SK-N-SH treated with all-trans-retinoic acid at 6 μM for 48 hours (cell line): Measurements from ENCODE around the gene CHAF1A.

Source experiments
- ATAC-seq: fragments of 200-7000 bp; cut with Tn5 transposase; 3 replicates; pipeline ENCODE4 v1.9.1; 2020; ENCODE audit warnings: mild to moderate bottlenecking, moderate library complexity
- ARNTL ChIP-seq: fragments of 450-650 bp; formaldehyde crosslinking; IDR thresholded peaks from 2 replicates; pipeline ENCODE4 v1.5.0; 2020; ENCODE audit warnings: low read depth, mild to moderate bottlenecking, moderate library complexity, borderline replicate concordance
- BACH2 ChIP-seq: fragments of 250-450 bp; sonication (Bioruptor Pico); IDR thresholded peaks from 2 replicates; pipeline ENCODE4 v1.9.0; 2021; ENCODE audit warnings: mild to moderate bottlenecking, borderline replicate concordance
- CSDC2 ChIP-seq: fragments of 250-450 bp; sonication (Bioruptor Pico); IDR thresholded peaks from 2 replicates; pipeline ENCODE4 v1.5.0; 2020; ENCODE audit warnings: mild to moderate bottlenecking, moderate library complexity
- ESRRG ChIP-seq: fragments of 250-450 bp; sonication (Bioruptor Pico); IDR thresholded peaks from 2 replicates; pipeline ENCODE4 v1.6.1; 2021; ENCODE audit warnings: mild to moderate bottlenecking
- ISL1 ChIP-seq: fragments of 250-450 bp; sonication (Bioruptor Pico); IDR thresholded peaks from 2 replicates; pipeline ENCODE4 v2.1.2; 2022; ENCODE audit warnings: mild to moderate bottlenecking, moderate library complexity
- OSR1 ChIP-seq: fragments of 250-450 bp; sonication (Bioruptor Pico); IDR thresholded peaks from 2 replicates; pipeline ENCODE4 v1.8.0; 2022; ENCODE audit warnings: moderate library complexity, mild to moderate bottlenecking, inconsistent platforms
- PPARA ChIP-seq: fragments of 250-450 bp; sonication (Bioruptor Pico); IDR thresholded peaks from 2 replicates; pipeline ENCODE4 v1.5.0; 2020; ENCODE audit warnings: mild to moderate bottlenecking, borderline replicate concordance
- SNAI2 ChIP-seq: fragments of 250-450 bp; sonication (Bioruptor Pico); IDR thresholded peaks from 2 replicates; pipeline ENCODE4 v1.5.0; 2020; ENCODE audit warnings: mild to moderate bottlenecking, moderate library complexity
- TCF4 ChIP-seq: fragments of 250-450 bp; sonication (Bioruptor Pico); IDR thresholded peaks from 2 replicates; pipeline ENCODE4 v1.8.0; 2021; ENCODE audit warnings: mild to moderate bottlenecking, moderate library complexity, borderline replicate concordance
- ZC3H10 ChIP-seq: fragments of 250-450 bp; sonication (Bioruptor Pico); IDR thresholded peaks from 2 replicates; pipeline ENCODE4 v1.5.1; 2021; ENCODE audit warnings: mild to moderate bottlenecking, moderate library complexity
- ZFP3 ChIP-seq: fragments of 250-450 bp; sonication (Bioruptor Pico); IDR thresholded peaks from 2 replicates; pipeline ENCODE4 v1.5.0; 2020; ENCODE audit warnings: mild to moderate bottlenecking, moderate library complexity
- ZNF565 ChIP-seq: fragments of 450-650 bp; formaldehyde crosslinking; conservative IDR thresholded peaks from 2 replicates; pipeline ENCODE4 v1.5.0; 2020; ENCODE audit warnings: low read depth, mild to moderate bottlenecking, moderate library complexity
- ZNF70 ChIP-seq: fragments of 450-650 bp; formaldehyde crosslinking; IDR thresholded peaks from 2 replicates; pipeline ENCODE4 v1.5.0; 2020; ENCODE audit warnings: mild to moderate bottlenecking, moderate library complexity
- TF ChIP-seq, protein P1 (sequence below): fragments of 250-450 bp; sonication (Bioruptor Pico); IDR thresholded peaks from 2 replicates; pipeline ENCODE4 v1.8.0; 2021; ENCODE audit warnings: low read depth, mild to moderate bottlenecking, moderate library complexity, borderline replicate concordance
- TF ChIP-seq, protein P2 (sequence below): fragments of 250-450 bp; sonication (Bioruptor Pico); IDR thresholded peaks from 2 replicates; pipeline ENCODE4 v1.5.1; 2020; ENCODE audit warnings: low read depth, mild to moderate bottlenecking, moderate library complexity
- TF ChIP-seq, protein P3 (sequence below): fragments of 250-450 bp; sonication (Bioruptor Pico); IDR thresholded peaks from 2 replicates; pipeline ENCODE4 v1.5.1; 2021; ENCODE audit warnings: mild to moderate bottlenecking, moderate library complexity
- TF ChIP-seq, protein P4 (sequence below): fragments of 250-450 bp; sonication (Bioruptor Pico); IDR thresholded peaks from 2 replicates; pipeline ENCODE4 v1.8.0; 2020; ENCODE audit warnings: mild to moderate bottlenecking, moderate library complexity, borderline replicate concordance

The CHAF1A gene, protein sequence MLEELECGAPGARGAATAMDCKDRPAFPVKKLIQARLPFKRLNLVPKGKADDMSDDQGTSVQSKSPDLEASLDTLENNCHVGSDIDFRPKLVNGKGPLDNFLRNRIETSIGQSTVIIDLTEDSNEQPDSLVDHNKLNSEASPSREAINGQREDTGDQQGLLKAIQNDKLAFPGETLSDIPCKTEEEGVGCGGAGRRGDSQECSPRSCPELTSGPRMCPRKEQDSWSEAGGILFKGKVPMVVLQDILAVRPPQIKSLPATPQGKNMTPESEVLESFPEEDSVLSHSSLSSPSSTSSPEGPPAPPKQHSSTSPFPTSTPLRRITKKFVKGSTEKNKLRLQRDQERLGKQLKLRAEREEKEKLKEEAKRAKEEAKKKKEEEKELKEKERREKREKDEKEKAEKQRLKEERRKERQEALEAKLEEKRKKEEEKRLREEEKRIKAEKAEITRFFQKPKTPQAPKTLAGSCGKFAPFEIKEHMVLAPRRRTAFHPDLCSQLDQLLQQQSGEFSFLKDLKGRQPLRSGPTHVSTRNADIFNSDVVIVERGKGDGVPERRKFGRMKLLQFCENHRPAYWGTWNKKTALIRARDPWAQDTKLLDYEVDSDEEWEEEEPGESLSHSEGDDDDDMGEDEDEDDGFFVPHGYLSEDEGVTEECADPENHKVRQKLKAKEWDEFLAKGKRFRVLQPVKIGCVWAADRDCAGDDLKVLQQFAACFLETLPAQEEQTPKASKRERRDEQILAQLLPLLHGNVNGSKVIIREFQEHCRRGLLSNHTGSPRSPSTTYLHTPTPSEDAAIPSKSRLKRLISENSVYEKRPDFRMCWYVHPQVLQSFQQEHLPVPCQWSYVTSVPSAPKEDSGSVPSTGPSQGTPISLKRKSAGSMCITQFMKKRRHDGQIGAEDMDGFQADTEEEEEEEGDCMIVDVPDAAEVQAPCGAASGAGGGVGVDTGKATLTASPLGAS

DNA sequence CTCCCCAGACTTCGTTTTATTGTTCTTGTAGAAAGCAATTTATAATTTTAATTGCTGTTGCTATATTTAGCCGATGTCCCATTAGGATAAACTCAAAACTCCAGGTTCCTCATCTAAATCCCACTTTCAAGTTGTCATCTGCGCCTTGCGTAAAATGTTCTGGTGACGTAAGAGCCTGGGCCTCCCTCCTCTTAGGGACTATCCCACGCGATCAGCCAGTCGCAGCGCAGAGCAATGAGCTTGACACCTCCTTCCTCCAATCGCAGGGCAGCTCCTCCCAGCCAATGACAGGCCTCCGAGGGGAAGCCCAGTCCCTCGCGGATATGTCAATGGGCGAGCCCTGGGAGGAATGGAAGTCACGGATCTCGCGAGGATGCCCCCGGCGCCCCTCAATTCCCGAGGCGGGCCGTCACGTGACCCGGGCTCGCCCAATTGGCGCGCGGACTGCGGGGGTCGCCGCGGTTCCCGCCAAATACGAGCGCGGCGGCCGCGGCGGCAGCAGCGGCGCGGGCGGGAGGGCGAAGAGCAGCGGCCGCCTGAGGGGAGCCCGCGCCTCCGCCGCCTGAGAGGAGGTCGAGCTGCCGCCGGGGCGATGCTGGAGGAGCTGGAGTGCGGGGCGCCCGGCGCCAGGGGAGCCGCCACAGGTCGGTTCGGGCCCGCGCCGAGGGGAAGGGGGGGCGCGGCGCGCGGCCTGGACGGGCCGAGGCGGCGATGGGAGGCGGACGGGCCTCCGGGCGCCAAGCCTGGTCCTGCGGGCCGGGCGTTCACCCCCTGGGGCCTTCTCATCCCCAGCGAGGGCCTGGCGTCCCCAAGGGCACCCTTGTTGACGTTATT is at the start of gene CHAF1A:
TSS of gene CHAF1A (plus strand) at position 470 of the 834 bp plus-strand sequence. CDS start at position 593, 123 bp downstream.
- no peak for TF ChIP-seq ZNF565
- TF ChIP-seq, protein P1, sequence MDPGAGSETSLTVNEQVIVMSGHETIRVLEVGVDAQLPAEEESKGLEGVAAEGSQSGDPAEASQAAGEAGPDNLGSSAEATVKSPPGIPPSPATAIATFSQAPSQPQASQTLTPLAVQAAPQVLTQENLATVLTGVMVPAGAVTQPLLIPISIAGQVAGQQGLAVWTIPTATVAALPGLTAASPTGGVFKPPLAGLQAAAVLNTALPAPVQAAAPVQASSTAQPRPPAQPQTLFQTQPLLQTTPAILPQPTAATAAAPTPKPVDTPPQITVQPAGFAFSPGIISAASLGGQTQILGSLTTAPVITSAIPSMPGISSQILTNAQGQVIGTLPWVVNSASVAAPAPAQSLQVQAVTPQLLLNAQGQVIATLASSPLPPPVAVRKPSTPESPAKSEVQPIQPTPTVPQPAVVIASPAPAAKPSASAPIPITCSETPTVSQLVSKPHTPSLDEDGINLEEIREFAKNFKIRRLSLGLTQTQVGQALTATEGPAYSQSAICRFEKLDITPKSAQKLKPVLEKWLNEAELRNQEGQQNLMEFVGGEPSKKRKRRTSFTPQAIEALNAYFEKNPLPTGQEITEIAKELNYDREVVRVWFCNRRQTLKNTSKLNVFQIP (CRISPR knock-in tag), result no peak
- TF ChIP-seq SNAI2 (CRISPR knock-in tag), result no peak
- TF ChIP-seq ESRRG (CRISPR knock-in tag), result no peak
- TF ChIP-seq, protein P2, sequence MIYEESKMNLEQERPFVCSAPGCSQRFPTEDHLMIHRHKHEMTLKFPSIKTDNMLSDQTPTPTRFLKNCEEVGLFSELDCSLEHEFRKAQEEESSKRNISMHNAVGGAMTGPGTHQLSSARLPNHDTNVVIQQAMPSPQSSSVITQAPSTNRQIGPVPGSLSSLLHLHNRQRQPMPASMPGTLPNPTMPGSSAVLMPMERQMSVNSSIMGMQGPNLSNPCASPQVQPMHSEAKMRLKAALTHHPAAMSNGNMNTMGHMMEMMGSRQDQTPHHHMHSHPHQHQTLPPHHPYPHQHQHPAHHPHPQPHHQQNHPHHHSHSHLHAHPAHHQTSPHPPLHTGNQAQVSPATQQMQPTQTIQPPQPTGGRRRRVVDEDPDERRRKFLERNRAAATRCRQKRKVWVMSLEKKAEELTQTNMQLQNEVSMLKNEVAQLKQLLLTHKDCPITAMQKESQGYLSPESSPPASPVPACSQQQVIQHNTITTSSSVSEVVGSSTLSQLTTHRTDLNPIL (CRISPR knock-in tag), result no peak
- TF ChIP-seq ZFP3 (CRISPR knock-in tag), result no peak
- TF ChIP-seq ARNTL (CRISPR knock-in tag), result no peak
- ATAC-seq, result peak; percentile 97

DNA sequence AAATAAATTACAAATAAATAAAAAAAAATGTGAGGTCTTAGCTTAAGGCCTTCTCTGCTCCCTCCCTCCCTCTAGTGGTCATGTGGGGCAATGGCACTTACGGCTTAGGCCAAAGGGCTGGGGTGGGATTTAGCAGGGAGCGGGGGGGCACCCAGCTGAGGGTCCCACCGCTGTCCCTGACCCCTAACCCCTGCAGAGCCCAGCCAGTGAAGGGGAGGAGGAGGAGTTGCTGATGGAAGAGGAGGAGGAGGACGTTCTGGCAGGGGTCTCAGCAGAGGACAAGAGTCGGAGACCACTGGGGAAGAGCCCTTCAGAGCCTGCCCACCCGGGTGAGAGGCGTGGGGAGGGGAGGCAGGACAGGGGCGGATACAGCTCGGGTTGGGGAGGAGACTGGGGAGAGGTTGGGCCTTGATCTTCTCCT is 49.7 kb upstream of the CHAF1A start:
- ATAC-seq, result peak; percentile 76
- TF ChIP-seq, protein P1 (CRISPR knock-in tag), result no peak
- TF ChIP-seq BACH2 (CRISPR knock-in tag), result no peak
- TF ChIP-seq ARNTL (CRISPR knock-in tag), result no peak
- no peak for TF ChIP-seq ZNF565
- no peak for TF ChIP-seq TCF4 (CRISPR knock-in tag)
- TF ChIP-seq, protein P2 (CRISPR knock-in tag), result no peak
- TF ChIP-seq CSDC2, result no peak
- TF ChIP-seq ISL1 (CRISPR knock-in tag), result no peak
- TF ChIP-seq, protein P3, sequence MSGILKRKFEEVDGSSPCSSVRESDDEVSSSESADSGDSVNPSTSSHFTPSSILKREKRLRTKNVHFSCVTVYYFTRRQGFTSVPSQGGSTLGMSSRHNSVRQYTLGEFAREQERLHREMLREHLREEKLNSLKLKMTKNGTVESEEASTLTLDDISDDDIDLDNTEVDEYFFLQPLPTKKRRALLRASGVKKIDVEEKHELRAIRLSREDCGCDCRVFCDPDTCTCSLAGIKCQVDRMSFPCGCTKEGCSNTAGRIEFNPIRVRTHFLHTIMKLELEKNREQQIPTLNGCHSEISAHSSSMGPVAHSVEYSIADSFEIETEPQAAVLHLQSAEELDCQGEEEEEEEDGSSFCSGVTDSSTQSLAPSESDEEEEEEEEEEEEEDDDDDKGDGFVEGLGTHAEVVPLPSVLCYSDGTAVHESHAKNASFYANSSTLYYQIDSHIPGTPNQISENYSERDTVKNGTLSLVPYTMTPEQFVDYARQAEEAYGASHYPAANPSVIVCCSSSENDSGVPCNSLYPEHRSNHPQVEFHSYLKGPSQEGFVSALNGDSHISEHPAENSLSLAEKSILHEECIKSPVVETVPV (CRISPR knock-in tag), result no peak
- TF ChIP-seq, protein P4, sequence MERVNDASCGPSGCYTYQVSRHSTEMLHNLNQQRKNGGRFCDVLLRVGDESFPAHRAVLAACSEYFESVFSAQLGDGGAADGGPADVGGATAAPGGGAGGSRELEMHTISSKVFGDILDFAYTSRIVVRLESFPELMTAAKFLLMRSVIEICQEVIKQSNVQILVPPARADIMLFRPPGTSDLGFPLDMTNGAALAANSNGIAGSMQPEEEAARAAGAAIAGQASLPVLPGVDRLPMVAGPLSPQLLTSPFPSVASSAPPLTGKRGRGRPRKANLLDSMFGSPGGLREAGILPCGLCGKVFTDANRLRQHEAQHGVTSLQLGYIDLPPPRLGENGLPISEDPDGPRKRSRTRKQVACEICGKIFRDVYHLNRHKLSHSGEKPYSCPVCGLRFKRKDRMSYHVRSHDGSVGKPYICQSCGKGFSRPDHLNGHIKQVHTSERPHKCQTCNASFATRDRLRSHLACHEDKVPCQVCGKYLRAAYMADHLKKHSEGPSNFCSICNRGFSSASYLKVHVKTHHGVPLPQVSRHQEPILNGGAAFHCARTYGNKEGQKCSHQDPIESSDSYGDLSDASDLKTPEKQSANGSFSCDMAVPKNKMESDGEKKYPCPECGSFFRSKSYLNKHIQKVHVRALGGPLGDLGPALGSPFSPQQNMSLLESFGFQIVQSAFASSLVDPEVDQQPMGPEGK, result no peak
- no peak for TF ChIP-seq ZNF70 (CRISPR knock-in tag)
- TF ChIP-seq ZC3H10 (CRISPR knock-in tag), result no peak
- no peak for TF ChIP-seq OSR1 (CRISPR knock-in tag)
- no peak for TF ChIP-seq PPARA (CRISPR knock-in tag)
